Measurements from ENCODE around the gene MYO3B.

Gene MYO3B

DNA sequence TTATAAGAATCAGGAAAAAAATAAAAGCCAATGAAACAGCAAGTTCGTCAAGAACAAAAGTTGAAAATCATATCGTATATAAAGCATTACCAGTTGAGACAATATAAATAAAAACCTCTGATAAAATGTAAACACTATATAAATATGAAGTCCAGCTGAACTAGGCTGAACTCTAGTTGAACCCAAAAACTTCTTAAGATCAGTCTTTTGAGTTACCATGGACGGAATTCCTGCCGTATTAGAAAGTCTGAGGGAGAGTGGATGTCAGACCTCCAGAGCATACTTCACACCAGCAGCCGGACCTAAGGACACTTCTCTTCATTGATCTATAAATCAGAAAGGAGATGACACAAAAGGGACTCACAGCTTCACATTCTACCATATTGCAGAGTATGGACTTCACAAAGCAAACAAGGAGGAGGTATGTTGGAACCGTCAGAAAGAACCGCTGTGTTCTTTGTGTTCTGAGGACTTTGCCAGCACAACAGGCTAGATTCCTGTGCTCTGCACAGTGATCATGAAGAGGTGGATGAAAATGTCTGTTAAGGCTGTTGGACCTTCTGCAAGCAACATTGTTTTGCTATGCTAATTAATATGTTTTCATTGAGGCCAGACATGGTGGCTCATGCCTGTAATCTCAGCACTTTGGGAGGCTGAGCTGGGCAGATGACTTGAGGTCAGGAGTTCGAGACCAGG lies 469.9 kb downstream of the MYO3B start:
- Histone ChIP-seq H3K4me3 (ENCODE audit: low read length) (no peak overlapping the region), H4K20me1 (ENCODE audit: control insufficient read depth, insufficient read depth, low read depth, low read length) (no peaks in the 10 kb centered on the region), H3F3A (ENCODE audit: control insufficient read depth, insufficient read depth) (no peaks in the 10 kb centered on the region), H3K4me2 (ENCODE audit: low read length) (no peak overlapping the region), H3K27ac (ENCODE audit: low read depth, low read length) (no peak overlapping the region), H3K36me3 (ENCODE audit: control insufficient read depth, low read length) (no peaks in the 10 kb centered on the region), H3K4me1 (ENCODE audit: control insufficient read depth, low read length) (peaks cover 2% of the 10 kb centered on the region; the same call in 1 of the 2 replicates), H3K79me2 (ENCODE audit: control insufficient read depth, low read length) (no peaks in the 10 kb centered on the region), H3K9me3 (ENCODE audit: control insufficient read depth, insufficient read depth, low read length) (no peaks in the 10 kb centered on the region), H3K27me3 (ENCODE audit: control insufficient read depth, low read length) (no peaks in the 10 kb centered on the region), H3K9me2 (replicated peaks; ENCODE audit: control insufficient read depth, low read length) (no peaks in the 10 kb centered on the region)
- TF ChIP-seq, protein P1, sequence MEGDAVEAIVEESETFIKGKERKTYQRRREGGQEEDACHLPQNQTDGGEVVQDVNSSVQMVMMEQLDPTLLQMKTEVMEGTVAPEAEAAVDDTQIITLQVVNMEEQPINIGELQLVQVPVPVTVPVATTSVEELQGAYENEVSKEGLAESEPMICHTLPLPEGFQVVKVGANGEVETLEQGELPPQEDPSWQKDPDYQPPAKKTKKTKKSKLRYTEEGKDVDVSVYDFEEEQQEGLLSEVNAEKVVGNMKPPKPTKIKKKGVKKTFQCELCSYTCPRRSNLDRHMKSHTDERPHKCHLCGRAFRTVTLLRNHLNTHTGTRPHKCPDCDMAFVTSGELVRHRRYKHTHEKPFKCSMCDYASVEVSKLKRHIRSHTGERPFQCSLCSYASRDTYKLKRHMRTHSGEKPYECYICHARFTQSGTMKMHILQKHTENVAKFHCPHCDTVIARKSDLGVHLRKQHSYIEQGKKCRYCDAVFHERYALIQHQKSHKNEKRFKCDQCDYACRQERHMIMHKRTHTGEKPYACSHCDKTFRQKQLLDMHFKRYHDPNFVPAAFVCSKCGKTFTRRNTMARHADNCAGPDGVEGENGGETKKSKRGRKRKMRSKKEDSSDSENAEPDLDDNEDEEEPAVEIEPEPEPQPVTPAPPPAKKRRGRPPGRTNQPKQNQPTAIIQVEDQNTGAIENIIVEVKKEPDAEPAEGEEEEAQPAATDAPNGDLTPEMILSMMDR (IDR thresholded peaks at IDR 0.05; ENCODE audit: low read depth, low read length, poor library complexity, severe bottlenecking), result no peak
- TF ChIP-seq EZH2phosphoT487 (IDR thresholded peaks at IDR 0.05; ENCODE audit: borderline replicate concordance, low read length), result no peak

DNA sequence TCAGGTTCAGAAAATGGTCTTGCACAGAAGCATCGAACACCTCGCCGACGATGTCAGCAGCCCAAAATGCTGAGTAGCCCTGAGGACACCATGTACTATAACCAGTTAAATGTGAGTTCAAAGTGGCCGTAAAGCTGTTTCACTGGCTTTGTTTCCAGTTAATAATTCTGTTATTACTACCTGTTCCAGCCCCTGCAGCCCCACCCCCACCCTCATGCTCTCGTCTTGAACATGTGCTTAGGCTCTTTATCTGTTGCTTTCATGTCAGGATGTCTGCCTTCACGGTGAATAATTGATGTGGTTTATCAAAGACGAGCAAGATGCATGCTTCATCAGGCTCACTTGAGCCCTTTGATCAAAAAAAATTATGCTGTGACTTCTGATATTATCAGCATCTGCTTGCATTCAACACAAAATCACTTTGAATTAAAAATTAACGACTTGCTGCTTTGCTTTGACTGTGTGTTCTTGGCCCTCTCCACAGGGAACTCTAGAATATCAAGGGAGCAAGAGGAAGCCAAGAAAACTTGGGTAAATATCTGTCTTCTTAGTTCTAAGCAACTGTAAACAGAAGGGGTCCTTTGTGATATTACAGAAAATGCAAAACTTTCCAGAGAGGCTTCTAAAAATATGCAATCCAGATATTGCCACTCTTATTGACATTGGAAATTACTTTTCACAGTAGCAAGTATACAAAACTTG lies 473.8 kb downstream of the MYO3B start:
- no peaks in the 10 kb centered on the region for H4K20me1 ChIP-seq (ENCODE audit: control insufficient read depth, insufficient read depth, low read depth, low read length)
- H3K79me2 ChIP-seq (ENCODE audit: control insufficient read depth, low read length), result no peaks in the 10 kb centered on the region
- TF ChIP-seq, protein P1 (IDR thresholded peaks at IDR 0.05; ENCODE audit: low read depth, low read length, poor library complexity, severe bottlenecking), result no peak
- TF ChIP-seq EZH2phosphoT487 (IDR thresholded peaks at IDR 0.05; ENCODE audit: borderline replicate concordance, low read length), result no peak
- H3K27me3 ChIP-seq (ENCODE audit: control insufficient read depth, low read length), result no peaks in the 10 kb centered on the region
- no peak overlapping the region for H3K4me2 ChIP-seq (ENCODE audit: low read length)
- H3K4me1 ChIP-seq (ENCODE audit: control insufficient read depth, low read length), result peaks cover 2% of the 10 kb centered on the region; the same call in 1 of the 2 replicates
- H3K27ac ChIP-seq (ENCODE audit: low read depth, low read length), result no peak overlapping the region
- H3F3A ChIP-seq (ENCODE audit: control insufficient read depth, insufficient read depth), result no peaks in the 10 kb centered on the region
- H3K4me3 ChIP-seq (ENCODE audit: low read length), result no peak overlapping the region
- H3K36me3 ChIP-seq (ENCODE audit: control insufficient read depth, low read length), result no peaks in the 10 kb centered on the region
- no peaks in the 10 kb centered on the region for H3K9me3 ChIP-seq (ENCODE audit: control insufficient read depth, insufficient read depth, low read length)
- H3K9me2 ChIP-seq (replicated peaks; ENCODE audit: control insufficient read depth, low read length), result no peaks in the 10 kb centered on the region

DNA sequence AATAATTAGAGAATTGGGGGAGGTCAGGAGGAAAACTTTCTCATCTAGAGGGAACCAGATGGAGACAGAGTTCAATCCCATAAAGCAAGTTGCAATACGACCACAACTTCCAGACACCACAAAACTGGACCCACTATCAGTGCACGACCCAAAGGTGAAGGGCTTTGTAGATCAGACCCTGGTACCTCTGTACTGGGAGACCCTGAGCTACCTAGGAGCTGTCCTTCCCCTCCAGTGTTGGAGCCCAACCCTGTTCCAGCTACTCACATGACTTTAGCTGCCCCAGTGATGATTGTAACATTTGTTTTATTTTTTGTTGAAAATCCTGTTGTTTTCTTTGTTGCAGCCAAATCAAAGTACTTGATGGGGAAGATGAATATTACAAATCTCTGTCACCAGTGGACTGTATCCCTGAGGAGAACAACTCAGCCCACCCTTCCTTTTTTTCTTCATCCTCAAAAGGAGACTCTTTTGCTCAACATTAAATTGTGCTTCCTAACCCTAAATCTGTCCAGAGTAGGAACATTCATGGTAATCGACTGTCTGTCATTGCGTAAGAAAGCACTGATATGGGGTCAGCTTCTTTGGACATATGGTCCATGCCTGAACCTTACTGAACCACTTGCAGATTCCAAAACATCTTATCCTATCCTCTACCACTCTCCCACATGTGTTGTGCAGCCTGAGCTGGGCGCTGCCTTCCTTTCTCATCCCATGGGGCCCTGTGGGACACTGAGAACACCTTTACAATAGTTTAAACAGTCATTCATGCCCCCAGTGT lies 474.9 kb downstream of the MYO3B start:
- H4K20me1 ChIP-seq (ENCODE audit: control insufficient read depth, insufficient read depth, low read depth, low read length), result no peaks in the 10 kb centered on the region
- H3K4me1 ChIP-seq (ENCODE audit: control insufficient read depth, low read length), result peaks cover 2% of the 10 kb centered on the region; the same call in 1 of the 2 replicates
- H3K79me2 ChIP-seq (ENCODE audit: control insufficient read depth, low read length), result no peaks in the 10 kb centered on the region
- no peaks in the 10 kb centered on the region for H3K9me3 ChIP-seq (ENCODE audit: control insufficient read depth, insufficient read depth, low read length)
- no peak overlapping the region for H3K4me2 ChIP-seq (ENCODE audit: low read length)
- no peaks in the 10 kb centered on the region for H3K36me3 ChIP-seq (ENCODE audit: control insufficient read depth, low read length)
- H3K27me3 ChIP-seq (ENCODE audit: control insufficient read depth, low read length), result no peaks in the 10 kb centered on the region
- H3K9me2 ChIP-seq (replicated peaks; ENCODE audit: control insufficient read depth, low read length), result no peaks in the 10 kb centered on the region
- H3K4me3 ChIP-seq (ENCODE audit: low read length), result no peak overlapping the region
- H3K27ac ChIP-seq (ENCODE audit: low read depth, low read length), result no peak overlapping the region
- TF ChIP-seq, protein P1 (IDR thresholded peaks at IDR 0.05; ENCODE audit: low read depth, low read length, poor library complexity, severe bottlenecking), result no peak
- TF ChIP-seq EZH2phosphoT487 (IDR thresholded peaks at IDR 0.05; ENCODE audit: borderline replicate concordance, low read length), result no peak
- H3F3A ChIP-seq (ENCODE audit: control insufficient read depth, insufficient read depth), result no peaks in the 10 kb centered on the region

Data from DOHH2 (cell line).